Ecto neural progenitor cell (in vitro differentiated cells): Measurements from ENCODE around the gene RTKN.

Source experiments
- DNase-seq: peaks from one replicate; pipeline ENCODE4 v3.0.0-alpha.2; 2018; ENCODE audit warnings: low spot score

Gene RTKN

DNA sequence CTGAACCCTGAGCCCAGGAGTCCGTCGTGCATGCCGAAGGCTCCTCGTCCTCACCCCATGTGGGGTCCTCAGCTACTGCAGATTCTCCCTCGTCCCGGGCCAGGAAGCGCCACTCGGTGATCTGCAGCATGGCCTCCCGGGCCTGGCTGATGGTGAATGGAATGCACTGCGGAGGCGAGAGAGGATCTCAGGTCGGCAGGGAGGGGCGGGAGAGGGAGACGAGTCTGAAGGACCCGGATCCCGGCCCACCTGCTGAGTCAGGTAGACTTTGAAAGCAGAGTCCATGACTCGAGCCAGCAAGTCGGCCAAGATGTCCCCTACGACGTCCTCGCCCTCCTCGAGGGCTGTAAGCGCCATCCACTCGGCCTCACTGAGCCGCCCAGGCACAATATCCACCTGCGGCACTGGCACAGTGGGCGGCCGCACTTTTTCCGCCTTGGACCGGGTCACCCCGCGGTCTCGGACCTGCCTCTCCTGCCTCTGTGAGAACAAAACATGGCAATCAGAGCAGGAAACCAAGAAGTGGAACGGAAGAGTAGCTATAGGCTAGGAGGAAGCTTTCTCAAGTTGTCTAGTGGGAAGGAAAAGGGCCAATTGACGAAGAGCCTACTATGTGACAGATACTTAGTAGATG, 25.9 kb downstream of the RTKN start:
- DNase-seq = no peak

GRCh38 chr2:74414881-74415761, 26.6 kb downstream of the RTKN start:
- no peak for DNase-seq

GRCh38 chr2:74414441-74414840, 27.3 kb downstream of the RTKN start:
- DNase-seq = no peak

DNA sequence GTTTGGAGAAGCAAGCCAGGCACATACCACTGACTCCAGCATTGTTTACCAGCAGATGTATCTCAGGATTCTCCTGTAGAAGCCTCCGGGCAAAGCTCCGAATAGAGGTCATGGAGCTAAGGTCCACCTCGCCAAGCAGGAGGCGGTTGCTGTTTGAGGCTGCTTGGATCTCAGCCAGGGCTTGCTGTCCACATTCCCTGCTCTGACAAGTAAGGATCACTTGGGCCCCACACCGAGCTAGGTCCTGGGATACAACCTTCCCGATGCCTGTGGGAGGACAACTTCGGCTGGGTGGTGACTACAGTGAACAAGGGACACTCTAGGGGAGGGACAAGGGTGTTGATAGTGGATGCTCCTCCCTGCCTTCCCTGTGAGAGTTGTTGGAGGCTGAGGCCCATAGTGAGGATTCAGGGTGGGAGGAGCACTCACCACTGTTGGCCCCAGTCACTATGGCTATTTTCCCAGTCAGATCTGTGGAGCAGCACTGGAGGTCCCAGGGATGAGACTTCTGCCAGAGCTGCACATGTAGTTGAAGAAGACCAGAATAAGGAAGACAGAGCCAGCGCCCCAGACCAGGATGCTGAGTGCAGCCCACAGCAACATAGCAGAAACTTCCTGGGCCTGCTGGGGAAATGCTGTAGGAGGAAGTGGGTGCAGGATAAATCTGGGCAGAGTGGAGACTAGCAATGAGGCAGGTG, 28.6 kb downstream of the RTKN start:
- DNase-seq = no peak

DNA sequence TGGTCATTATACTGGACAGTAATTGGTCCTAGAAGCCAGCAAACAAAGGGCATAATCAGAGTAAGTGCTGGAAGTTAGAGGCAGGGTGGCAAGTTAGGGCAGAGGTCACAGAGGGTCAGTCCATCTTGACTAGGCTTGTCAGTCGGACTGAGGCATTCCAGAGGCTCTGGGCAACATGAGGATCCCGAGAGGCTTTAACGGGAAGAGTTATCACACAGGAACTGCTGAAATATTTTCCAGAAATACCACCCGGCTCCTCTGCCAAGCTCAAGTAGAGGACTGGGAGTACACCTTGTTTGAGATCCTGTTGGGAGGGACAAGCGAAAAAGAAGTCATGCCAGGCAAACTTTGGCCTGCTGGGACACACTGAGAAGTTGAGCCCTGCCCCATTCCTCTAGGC, 34.1 kb downstream of the RTKN start:
- DNase-seq = no peak

DNA sequence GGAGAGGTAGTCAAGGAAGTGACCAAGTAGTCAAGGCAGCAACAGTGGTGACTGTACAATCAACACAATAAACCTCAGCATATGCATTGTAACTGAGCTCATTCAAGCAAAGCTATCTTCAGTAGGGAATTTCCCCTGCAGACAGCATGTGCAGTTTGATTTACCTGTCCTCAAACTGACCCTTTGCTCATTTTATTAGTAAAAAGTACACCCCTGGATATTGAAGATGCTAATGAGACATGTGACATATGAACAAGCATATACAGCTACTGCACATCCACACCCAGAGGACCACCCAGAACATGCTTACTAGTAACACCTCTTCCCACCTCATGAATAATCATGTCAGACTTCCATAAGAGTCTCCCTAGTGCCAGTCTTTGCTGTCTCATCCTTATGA, 35.7 kb downstream of the RTKN start:
- DNase-seq = no peak

- DNase-seq = no peak
These were observed 39.8 kb downstream of the RTKN start for GRCh38 chr2:74401891-74402290.

DNA sequence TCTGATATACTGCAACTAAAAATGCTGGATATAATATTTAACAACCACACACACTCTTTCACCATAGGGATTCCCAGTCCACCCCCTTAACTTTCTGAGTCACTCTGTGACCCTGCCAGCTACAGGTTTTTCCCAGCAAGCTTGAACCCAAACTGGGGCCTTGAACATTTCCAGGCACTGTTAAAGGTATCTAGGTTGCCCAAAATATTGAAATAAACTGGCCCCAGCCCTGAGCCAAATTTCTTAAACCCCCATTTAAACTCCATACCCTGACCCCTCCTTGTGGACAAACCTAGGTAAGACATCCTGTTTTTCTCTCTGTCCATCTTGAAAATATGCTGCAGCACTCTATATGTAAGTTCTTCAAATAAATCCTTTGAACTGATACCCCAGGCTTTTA, 42.0 kb downstream of the RTKN start:
- DNase-seq = no peak

DNA sequence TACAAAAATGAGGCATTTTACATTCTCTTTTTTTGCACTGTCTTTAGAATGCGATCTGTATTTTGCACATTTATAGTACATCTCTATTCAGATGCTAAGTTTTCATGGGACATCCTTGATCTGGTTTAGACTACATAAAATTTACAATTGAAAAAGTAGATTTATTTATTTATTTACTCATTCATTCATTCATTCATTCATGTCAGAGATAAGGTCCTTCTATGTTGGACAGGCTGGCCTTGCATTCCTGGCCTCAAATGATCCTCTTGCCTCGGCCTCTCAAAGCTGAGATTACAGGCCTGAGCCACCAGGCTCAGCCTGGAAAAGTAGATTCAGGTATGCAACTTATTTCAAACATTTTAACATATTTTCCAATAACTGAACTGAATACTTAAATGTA, 45.6 kb downstream of the RTKN start:
- DNase-seq = no peak

- no peak for DNase-seq
These were observed 48.2 kb downstream of the RTKN start for GRCh38 chr2:74393525-74393924.

DNA sequence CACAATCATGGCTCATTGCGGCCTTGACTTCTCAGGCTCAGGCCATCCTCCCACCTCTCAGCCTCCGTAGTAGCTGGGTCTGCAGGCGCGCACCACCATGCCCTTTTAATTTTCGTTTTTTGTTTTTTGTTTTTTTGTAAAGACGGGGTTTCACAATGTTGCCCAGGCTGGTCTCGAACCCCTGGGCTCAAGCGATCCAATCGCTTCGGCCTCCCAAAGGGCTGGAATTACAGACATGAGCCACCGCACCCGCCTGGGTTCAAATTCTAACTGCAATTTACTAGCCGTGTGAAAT, 49.3 kb downstream of the RTKN start:
- DNase-seq = no peak

DNA sequence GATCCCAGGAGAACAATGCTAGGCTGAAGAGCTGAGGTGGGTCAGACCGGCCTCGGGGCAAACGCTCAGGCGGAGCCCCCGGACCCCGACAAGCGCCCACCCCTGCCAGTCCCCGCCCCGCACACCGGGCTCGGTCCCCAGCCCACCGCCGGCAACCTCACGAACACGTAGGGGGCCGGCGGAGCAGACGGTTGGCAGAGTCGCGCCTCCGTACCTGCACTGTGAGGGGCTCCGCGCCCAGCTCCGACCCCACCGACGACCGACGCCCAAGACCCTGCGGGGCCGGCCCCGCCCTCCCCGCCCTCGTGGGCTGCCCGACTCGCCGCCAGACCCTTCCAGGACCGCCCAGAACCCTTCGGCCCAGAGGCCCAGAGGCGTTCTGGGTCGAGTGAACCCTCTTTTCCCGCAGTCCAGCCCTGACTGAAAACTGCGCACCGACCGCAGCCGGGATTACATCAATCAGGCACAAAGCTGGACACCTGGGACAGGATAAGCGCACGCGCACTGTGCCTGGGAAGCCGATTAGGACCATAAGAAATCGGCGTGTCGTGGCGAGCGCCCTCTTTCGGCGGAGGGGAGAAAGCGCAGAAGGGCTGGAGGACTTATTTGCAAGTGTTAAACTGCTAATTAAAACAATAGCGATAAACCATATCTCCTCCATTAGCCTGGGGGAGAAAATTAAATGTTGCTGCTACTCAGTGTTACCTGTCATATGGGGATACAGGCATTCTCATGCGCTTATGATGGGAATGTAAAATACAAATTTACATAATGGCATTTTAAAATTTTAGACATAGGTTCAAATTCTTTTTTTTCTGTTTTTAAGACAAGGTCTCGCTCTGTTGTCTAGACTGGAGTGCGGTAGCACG, 49.9 kb downstream of the RTKN start:
- DNase-seq = peak; percentile 98

GRCh38 chr2:74391209-74391579, 50.5 kb downstream of the RTKN start:
- no peak for DNase-seq

GRCh38 chr2:74390606-74391005, 51.1 kb downstream of the RTKN start:
- no peak for DNase-seq

GRCh38 chr2:74387346-74387745, 54.4 kb downstream of the RTKN start:
- no peak for DNase-seq

GRCh38 chr2:74385396-74385795, 56.3 kb downstream of the RTKN start:
- no peak for DNase-seq

DNA sequence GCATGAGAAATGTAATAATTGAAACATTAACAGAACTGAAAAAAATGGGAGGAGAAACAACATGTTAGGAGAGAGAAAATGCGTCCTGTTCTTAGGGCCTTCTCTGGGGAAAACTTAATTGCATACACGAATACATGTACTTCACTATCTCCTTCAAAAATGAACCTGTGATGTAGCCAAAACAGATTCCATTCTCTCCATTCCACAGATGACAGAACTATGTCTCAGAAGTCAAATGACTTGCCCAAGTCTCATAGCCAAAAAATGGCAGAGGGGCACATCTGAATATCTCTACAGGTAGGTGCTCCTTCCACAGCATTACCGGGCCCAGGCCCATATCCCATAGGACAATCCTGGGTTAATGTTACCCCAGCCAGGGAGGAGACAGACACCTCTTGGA, 57.7 kb downstream of the RTKN start:
- DNase-seq = no peak

GRCh38 chr2:74383254-74383653, 58.5 kb downstream of the RTKN start:
- no peak for DNase-seq

DNA sequence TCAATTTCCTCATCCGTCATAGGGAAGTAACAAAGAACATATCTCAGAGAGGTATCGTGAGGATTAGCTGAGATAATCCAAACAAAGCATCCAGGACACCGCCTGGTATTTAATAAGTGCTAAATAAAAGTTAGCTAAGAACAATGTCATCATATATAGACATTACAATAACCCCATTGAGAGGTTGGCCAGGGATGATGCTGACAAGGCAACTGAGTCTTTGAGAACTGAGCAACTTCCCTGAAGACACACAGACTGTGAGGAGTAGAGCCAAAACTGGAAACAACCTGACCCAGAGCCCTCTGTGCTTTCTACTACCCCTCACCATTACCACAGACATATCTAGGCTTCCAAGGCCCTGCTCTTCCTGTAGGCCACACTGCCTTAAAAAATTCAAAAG, 60.0 kb downstream of the RTKN start:
- no peak for DNase-seq

DNA sequence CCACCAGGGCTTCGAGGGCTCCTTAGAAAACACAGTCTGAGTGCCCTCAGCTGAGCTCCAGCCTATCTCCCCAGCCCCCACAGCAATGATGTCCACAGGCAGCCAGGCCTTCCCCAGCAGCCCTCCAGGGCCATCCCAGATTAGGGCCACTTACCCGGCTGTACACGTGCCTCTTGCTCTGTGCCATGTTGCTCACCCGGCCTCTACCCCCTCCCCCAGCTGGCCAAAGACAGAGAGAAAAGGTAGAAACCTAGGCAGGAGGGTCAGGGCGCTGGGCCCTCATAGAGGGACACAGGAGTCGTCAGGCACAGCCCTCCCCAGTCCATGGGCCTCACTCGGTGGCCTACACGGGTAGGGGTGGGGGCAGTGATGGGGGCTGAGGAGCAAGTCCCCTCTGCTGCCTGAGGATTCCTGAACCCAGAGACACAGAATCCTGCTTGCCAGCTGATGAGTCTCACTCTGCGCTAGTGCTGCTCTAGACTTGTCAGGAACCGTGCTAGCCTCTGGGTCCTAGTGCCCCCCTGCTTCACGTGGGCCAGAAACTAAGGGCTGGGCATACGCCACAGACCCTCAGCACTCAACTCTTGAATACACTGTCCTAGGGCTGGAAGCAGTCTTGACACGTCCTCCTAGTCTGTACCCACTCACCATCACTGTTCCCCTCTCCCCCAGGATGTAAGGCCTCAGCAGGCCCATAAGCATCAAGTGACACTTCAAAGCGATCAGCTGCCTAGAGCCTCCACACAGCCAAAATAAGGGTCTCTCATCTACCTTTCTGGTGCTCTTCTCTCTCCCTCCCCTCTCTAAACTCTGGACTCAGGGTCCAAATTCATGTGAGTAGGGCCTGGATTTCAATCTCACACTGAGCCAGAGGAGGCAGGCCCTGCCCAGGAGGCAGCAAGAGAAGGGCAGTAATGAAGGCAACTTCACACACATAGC, 61.6 kb downstream of the RTKN start, which contains the start of gene DCTN1:
Gene DCTN1 (minus strand): TSS at position 461 of the 939 bp plus-strand sequence. CDS start 274 bp downstream, at position 187.
- peak; percentile 71 for DNase-seq

GRCh38 chr2:74378007-74378406, 63.7 kb downstream of the RTKN start:
- DNase-seq = no peak
